Measurements from ENCODE around the gene GMDS. TPM values are rescaled to one million over a fixed set of nuclear protein-coding genes. Genes with fewer than 3 reads are reported as not detected.

Gene GMDS
- total RNA-seq, 1 experiment from 2014 or later: 27.6 TPM

DNA sequence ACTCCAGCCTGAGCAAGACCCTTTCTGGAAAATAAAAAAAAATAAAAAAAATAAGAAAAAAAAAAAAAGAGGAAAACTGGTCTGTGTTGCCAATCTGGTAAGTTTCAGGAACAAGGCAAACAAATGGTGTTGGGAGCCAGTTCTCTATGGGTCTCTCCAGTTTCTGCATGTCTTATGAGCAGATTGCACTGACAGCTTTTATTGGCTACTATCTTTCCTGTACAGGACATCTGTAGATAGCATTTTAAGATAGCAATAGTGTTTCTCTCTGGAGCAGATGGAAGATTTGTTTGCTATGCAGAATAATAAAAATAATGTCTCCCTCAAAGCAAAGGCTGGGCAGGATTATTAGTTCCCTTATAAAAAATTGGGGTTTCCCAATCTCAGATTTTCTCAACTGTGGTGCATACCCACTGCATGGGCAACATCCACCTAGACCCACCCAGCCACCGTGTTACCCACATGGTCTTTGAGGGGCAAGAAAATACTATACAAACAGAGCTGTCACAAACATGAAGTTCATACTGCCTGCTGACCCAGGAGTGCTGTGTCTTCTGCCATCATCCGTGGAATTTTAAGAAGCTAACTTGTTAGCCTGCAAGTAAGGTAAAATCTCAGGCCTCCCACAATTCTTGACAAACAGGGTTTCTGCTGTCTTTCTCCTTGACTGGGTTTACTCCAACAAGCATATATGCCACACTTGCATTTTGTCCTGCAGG is 9.5 kb downstream of the GMDS start:
- Histone ChIP-seq H2AFZ (ENCODE audit: low read length) (no peak overlapping the region), H2BK120ac (ENCODE audit: low read depth, low read length, poor library complexity, severe bottlenecking) (no peak overlapping the region), H3K9ac (ENCODE audit: extremely low read depth, insufficient read length, low read length) (no peak overlapping the region), H3K27me3 (ENCODE audit: insufficient read depth, low read length) (no peaks in the 10 kb centered on the region), H4K20me1 (ENCODE audit: control insufficient read depth, insufficient read depth, insufficient read length) (no peaks in the 10 kb centered on the region), H2BK20ac (ENCODE audit: low read depth, low read length, poor library complexity, severe bottlenecking) (no peak overlapping the region), H2AK5ac (ENCODE audit: insufficient read length, low read length) (no peak overlapping the region), H2BK15ac (ENCODE audit: low read depth, low read length) (no peak overlapping the region), H3K14ac (ENCODE audit: insufficient read depth, low read length) (no peak overlapping the region), H3K23me2 (ENCODE audit: insufficient read length, low read depth, low read length, poor library complexity, severe bottlenecking) (no peaks in the 10 kb centered on the region), H2BK5ac (ENCODE audit: insufficient read length, low read length) (no peak overlapping the region), H3K23ac (ENCODE audit: insufficient read length, low read depth, low read length) (no peak overlapping the region), H3K4ac (ENCODE audit: low read depth, low read length) (no peak overlapping the region), H4K8ac (replicated peaks; ENCODE audit: insufficient read length, low read depth, low read length) (no peak overlapping the region), H2BK12ac (ENCODE audit: insufficient read length, low read depth, low read length) (no peak overlapping the region), H3K79me1 (ENCODE audit: insufficient read depth, low read depth, low read length, poor library complexity, severe bottlenecking) (no peaks in the 10 kb centered on the region), H3K9me3 (ENCODE audit: control insufficient read depth, low read depth, low read length) (no peaks in the 10 kb centered on the region), H3K27ac (ENCODE audit: insufficient read length, low read depth, low read length) (no peak overlapping the region), H3K4me1 (ENCODE audit: insufficient read depth, low read length) (peaks cover 4% of the 10 kb centered on the region; the same call in 1 of the 2 replicates), H3T11ph (ENCODE audit: low read length) (no peak overlapping the region), H4K91ac (ENCODE audit: insufficient read length, low read depth, low read length) (no peak overlapping the region), H3K18ac (ENCODE audit: insufficient read length, low read depth, low read length) (no peak overlapping the region), H3K4me2 (ENCODE audit: insufficient read depth, insufficient read length, low read length) (no peak overlapping the region), H3K79me2 (ENCODE audit: insufficient read depth, low read length) (peaks cover 3% of the 10 kb centered on the region; the same call in 1 of the 2 replicates), H4K5ac (ENCODE audit: insufficient read length, low read depth, low read length) (no peak overlapping the region), H3K56ac (ENCODE audit: insufficient read length, low read depth, low read length) (no peak overlapping the region)
- Mint-ChIP-seq H3K4me3 (no peak overlapping the region), H3K9me3 (no peaks in the 10 kb centered on the region), H3K4me1 (peaks cover 24 to 27% of the 10 kb centered on the region in 2 experiments), H3K27ac (no peak overlapping the region; a peak in 1 of 7 replicates), H3K27me3 (ENCODE audit: low read depth) (no peaks in the 10 kb centered on the region), H3K36me3 (ENCODE audit: insufficient read depth in 1 of 3, low read depth in 3 of 3) (no peaks in the 10 kb centered on the region)
- no CpG with 5 or more reads among the region's 2 CpGs for WGBS (ENCODE audit: extremely low coverage, insufficient read length, low lambda C conversion rate)
- TF ChIP-seq, protein P1, sequence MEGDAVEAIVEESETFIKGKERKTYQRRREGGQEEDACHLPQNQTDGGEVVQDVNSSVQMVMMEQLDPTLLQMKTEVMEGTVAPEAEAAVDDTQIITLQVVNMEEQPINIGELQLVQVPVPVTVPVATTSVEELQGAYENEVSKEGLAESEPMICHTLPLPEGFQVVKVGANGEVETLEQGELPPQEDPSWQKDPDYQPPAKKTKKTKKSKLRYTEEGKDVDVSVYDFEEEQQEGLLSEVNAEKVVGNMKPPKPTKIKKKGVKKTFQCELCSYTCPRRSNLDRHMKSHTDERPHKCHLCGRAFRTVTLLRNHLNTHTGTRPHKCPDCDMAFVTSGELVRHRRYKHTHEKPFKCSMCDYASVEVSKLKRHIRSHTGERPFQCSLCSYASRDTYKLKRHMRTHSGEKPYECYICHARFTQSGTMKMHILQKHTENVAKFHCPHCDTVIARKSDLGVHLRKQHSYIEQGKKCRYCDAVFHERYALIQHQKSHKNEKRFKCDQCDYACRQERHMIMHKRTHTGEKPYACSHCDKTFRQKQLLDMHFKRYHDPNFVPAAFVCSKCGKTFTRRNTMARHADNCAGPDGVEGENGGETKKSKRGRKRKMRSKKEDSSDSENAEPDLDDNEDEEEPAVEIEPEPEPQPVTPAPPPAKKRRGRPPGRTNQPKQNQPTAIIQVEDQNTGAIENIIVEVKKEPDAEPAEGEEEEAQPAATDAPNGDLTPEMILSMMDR (conservative IDR thresholded peaks at IDR 0.05): no peak
- DNase-seq: no peak
